ENCODE measurements around the gene SLC17A7. TPM values are rescaled to one million over a fixed set of nuclear protein-coding genes. Genes with fewer than 3 reads are reported as not detected.

SLC17A7 gene
- total and polyA plus RNA-seq, 9 of the 15 experiments (the other 6 are each of a cell fraction or from before 2014, with no cell fraction given) = 1.1 to 15.7 (median 2.4) TPM

DNA sequence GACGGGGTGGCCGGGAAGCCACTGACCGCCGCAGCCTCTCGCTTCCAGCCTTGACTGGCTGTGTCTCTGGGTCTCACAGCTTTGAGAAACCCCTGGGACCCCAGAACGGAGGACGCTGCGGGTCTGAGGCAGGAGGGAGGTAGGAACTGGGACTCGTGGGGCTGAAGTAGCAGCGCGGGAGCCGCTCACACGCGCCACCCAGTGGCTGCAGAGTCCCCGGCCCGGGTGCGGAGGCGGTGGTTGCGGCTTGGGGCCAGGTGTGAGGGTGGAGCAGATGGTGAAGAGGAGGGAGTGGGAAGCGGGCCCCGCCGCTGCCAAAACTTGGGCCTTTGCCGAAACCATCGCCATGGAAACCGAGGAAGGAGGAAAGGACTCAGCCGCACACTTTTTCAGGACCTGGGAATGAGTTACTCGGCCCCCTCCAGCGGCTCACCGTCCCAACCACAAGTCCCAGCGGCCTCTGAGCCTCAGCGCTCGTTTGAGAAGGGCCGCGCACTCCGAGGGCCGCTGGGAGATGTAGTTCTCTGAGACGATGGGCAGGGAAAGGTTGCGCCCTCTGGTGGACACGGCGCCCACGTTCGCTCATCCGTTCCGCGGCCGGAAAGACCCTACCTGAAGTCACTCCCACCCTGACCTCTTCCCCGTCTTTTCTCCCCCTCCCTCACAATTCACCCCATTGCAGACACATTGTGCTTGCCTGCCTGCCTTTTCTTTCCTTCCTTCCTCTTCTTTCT lies 2.2 kb upstream of the SLC17A7 start (continued):
- TF ChIP-seq, protein P1, sequence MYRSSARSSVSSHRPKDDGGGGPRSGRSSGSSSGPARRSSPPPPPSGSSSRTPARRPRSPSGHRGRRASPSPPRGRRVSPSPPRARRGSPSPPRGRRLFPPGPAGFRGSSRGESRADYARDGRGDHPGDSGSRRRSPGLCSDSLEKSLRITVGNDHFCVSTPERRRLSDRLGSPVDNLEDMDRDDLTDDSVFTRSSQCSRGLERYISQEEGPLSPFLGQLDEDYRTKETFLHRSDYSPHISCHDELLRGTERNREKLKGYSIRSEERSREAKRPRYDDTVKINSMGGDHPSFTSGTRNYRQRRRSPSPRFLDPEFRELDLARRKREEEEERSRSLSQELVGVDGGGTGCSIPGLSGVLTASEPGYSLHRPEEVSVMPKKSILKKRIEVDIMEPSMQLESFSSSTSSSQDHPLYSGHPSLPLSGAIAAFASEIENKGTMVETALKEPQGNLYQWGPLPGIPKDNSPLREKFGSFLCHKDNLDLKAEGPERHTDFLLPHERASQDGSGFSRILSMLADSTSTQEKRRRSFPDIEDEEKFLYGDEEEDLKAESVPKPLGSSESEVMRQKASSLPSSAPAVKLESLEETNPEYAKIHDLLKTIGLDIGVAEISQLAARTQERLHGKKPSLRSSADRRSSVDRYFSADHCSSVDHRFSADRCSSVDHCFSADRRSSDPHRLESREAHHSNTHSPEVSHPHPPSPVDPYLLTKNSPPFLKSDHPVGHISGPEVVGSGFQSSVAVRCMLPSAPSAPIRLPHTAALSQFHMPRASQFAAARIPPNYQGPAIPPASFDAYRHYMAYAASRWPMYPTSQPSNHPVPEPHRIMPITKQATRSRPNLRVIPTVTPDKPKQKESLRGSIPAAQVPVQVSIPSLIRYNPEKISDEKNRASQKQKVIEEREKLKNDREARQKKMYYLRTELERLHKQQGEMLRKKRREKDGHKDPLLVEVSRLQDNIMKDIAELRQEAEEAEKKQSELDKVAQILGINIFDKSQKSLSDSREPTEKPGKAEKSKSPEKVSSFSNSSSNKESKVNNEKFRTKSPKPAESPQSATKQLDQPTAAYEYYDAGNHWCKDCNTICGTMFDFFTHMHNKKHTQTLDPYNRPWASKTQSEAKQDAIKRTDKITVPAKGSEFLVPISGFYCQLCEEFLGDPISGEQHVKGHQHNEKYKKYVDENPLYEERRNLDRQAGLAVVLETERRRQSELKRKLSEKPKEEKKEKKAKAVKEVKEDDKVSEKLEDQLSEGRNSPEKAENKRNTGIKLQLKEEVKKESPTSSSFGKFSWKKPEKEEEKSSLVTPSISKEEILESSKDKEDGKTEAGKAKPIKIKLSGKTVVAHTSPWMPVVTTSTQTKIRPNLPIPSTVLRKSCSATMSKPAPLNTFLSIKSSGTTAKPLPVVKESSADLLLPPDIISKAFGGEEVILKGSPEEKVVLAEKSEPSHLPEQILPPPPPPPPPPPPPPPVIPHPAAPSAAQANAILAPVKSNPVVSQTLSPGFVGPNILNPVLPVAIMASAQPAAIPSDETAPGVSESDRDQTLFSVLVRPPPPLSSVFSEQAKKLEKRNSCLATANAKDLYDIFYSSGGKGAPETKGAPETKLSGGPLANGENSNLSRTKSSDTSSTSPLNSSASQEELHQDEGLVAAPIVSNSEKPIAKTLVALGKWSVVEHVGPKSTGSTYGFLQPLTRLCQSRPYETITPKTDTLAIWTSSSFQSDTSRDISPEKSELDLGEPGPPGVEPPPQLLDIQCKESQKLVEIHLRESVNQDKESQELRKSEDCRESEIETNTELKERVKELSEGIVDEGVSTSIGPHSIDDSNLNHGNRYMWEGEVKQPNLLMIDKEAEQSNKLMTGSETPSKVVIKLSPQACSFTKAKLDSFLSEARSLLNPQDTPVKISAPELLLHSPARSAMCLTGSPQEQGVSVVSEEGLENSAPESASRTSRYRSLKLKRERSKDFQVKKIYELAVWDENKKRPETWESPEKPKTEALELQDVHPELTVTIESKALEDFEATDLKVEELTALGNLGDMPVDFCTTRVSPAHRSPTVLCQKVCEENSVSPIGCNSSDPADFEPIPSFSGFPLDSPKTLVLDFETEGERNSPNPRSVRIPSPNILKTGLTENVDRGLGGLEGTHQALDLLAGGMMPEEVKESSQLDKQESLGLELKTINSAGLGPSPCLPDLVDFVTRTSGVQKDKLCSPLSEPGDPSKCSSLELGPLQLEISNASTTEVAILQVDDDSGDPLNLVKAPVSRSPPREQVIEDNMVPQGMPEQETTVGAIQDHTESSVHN (IDR thresholded peaks at IDR 0.05; ENCODE audit: borderline replicate concordance in 1 of 2, low read depth in 1 of 2) = no peak
- no peak for TF ChIP-seq BRD4 (IDR thresholded peaks at IDR 0.05)
- TF ChIP-seq GATAD2A (IDR thresholded peaks at IDR 0.05) = peak; percentile 60; the same call in 1 of the 2 replicates
- TF ChIP-seq ZNF512 (tag; IDR thresholded peaks at IDR 0.05) = peak; percentile 89
- TF ChIP-seq BCLAF1 (IDR thresholded peaks at IDR 0.05; ENCODE audit: borderline replicate concordance in 1 of 2, control insufficient read depth in 1 of 2, low read depth in 2 of 2, low read length in 1 of 2) = peak in 1 of 2 experiments; percentile 65; a peak in 1 of 4 replicates
- peak; percentile 85 for TF ChIP-seq ETV5 (CRISPR knock-in tag; IDR thresholded peaks at IDR 0.05; ENCODE audit: low read depth)
- TF ChIP-seq ZNF76 (CRISPR knock-in tag; IDR thresholded peaks at IDR 0.05; ENCODE audit: borderline replicate concordance) = 0 out of 2 replicates have a peak, but pooled peaks have one; percentile 21
- peak; percentile 70; the same call in 1 of the 2 replicates for TF ChIP-seq RFX1 (IDR thresholded peaks at IDR 0.05)
- TF ChIP-seq NBN (IDR thresholded peaks at IDR 0.05; ENCODE audit: low read depth) = peak; percentile 47; the same call in 1 of the 2 replicates
- peak; percentile 51; the same call in 1 of the 2 replicates for TF ChIP-seq KLF13 (tag; IDR thresholded peaks at IDR 0.05; ENCODE audit: borderline replicate concordance, low read depth)
- no peak for TF ChIP-seq ZC3H8 (IDR thresholded peaks at IDR 0.05)
- no peak for TF ChIP-seq ZNF146 (CRISPR knock-in tag; IDR thresholded peaks at IDR 0.05; ENCODE audit: unreplicated experiment)
